ENCODE data around the gene TSPAN17. TPM values are rescaled to one million over a fixed set of nuclear protein-coding genes. Genes with fewer than 3 reads are reported as not detected.

TSPAN17 gene
- total RNA-seq, 2 donors from 2014 or later = 17.6 to 38.1 TPM

- TF ChIP-seq POLR2AphosphoS5 (IDR thresholded peaks at IDR 0.05) = no peak
- TF ChIP-seq CTCF (IDR thresholded peaks at IDR 0.05) = no peak
- no peak for TF ChIP-seq POLR2A (IDR thresholded peaks at IDR 0.05)
- intact Hi-C loops (cut with DNase I) = no loop called here
- H3K4me1 ChIP-seq (replicated peaks) = peaks cover 4% of the 10 kb centered on the region
- no peak for DNase-seq (ENCODE audit: low spot score)
- H3K27ac ChIP-seq = no peak overlapping the region
- no peaks in the 10 kb centered on the region for H3K9me3 ChIP-seq
- no peaks in the 10 kb centered on the region for H3K36me3 ChIP-seq
- H3K4me3 ChIP-seq = no peak overlapping the region
- 86% methylated on average over 14 of the region's 17 CpGs for WGBS
- no peaks in the 10 kb centered on the region for H3K27me3 ChIP-seq (replicated peaks; ENCODE audit: insufficient read depth)
Measured at GRCh38 chr5:176651472-176651980, 4.2 kb downstream of the TSPAN17 start.

DNA sequence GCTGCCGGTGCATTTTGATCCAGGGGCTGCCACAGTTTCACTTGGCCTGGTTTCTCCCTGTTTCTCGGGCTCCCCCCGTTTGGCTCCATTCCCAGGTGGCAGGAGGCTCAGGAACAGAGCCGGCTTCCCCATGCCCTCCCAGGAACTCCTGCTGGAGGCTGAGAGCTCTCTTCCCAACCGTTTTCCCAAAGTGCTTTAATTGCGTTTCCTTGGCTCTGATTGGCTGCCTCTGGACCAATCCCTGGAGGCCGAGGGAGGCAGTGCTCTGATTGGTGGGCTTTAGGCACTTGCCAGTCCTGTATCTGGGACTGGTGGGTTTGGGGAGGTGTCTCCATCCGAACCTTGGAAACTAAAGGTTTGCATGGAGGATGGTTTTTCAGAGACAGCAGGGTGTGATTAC lies 4.9 kb downstream of the TSPAN17 start:
- DNase-seq (ENCODE audit: low spot score) = no peak
- 62% methylated on average over 8 of the region's 8 CpGs for WGBS
- intact Hi-C loops (cut with DNase I) = no loop called here
- H3K4me3 ChIP-seq = no peak overlapping the region
- peaks cover 0 to 4% of the 10 kb centered on the region in 2 donors for H3K36me3 ChIP-seq
- peaks cover 4% of the 10 kb centered on the region for H3K4me1 ChIP-seq (replicated peaks)
- H3K27ac ChIP-seq = no peak overlapping the region
- TF ChIP-seq POLR2A (IDR thresholded peaks at IDR 0.05) (no peak), POLR2AphosphoS5 (IDR thresholded peaks at IDR 0.05) (no peak), CTCF (IDR thresholded peaks at IDR 0.05) (no peak)
- H3K9me3 ChIP-seq = no peaks in the 10 kb centered on the region
- no peaks in the 10 kb centered on the region for H3K27me3 ChIP-seq (replicated peaks; ENCODE audit: insufficient read depth)

DNA sequence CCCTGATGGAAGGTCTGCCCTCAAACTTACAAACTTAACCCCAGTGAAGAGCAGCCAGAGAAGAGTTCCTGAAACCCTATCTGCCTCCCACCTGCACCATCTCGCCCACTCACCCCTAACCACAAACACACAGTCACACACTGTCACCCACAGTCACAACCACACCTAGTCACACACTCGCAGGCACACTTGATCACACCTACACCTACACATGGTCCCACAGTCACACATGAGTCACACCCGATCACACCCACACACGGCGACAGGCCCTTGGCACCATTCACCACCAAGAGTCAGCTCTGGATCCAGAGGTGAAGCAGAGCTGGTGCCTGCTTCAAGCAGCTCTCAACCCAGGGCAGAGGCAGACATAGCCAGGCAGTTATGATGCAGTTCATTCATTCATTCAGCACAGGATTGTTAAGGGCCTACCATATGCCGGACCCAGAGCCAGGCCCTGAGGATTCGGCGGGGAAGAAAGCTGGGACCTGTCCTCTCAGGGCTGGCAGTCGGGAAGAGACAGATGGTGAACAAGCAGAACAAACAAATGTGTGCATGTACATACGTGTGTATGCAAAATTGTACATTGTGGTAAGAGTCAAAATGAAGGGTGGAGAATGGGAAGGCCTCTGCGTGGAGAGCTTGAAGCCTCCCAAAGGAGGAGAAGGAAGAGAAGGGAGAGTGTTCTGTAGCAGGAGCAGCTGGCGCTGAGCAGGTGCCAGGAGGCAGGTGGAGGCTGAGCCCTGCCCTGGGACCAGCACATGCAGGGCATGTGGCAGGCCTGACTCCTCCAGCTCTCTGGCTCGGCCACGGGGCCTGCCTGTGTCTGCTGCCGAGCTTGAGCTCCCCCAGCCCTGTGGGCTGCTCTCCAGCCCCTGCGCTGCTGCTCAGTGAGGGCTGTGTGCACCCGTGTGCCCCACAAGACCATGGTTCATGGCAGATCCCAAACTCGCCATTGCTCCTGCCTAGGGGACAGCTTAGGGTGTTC lies 6.4 kb downstream of the TSPAN17 start:
- WGBS = 77% methylated on average over 18 of the region's 18 CpGs
- peaks cover 0 to 4% of the 10 kb centered on the region in 2 donors for H3K36me3 ChIP-seq
- intact Hi-C loops (cut with DNase I) = no loop called here
- DNase-seq (ENCODE audit: low spot score) = no peak
- H3K27ac ChIP-seq = no peak overlapping the region
- H3K4me3 ChIP-seq = no peak overlapping the region
- TF ChIP-seq POLR2A (IDR thresholded peaks at IDR 0.05) (no peak), POLR2AphosphoS5 (IDR thresholded peaks at IDR 0.05) (no peak), CTCF (IDR thresholded peaks at IDR 0.05) (no peak)
- H3K4me1 ChIP-seq (replicated peaks) = no peaks in the 10 kb centered on the region
- H3K9me3 ChIP-seq = no peaks in the 10 kb centered on the region
- H3K27me3 ChIP-seq (replicated peaks; ENCODE audit: insufficient read depth) = no peaks in the 10 kb centered on the region

- peaks cover 0 to 4% of the 10 kb centered on the region in 2 donors for H3K36me3 ChIP-seq
- 96% methylated on average over 14 of the region's 14 CpGs for WGBS
Measured at GRCh38 chr5:176654856-176655255, 7.6 kb downstream of the TSPAN17 start.

More at GRCh38 chr5:176654856-176655255, 7.6 kb downstream of the TSPAN17 start:
- Histone ChIP-seq H3K4me1 (replicated peaks) (no peaks in the 10 kb centered on the region), H3K9me3 (no peaks in the 10 kb centered on the region), H3K4me3 (no peak overlapping the region), H3K27ac (no peak overlapping the region), H3K27me3 (replicated peaks; ENCODE audit: insufficient read depth) (no peaks in the 10 kb centered on the region)
- no peak for DNase-seq (ENCODE audit: low spot score)
- intact Hi-C loops (cut with DNase I) = loop anchor here (5.0 kb wide), 2 partner anchors 302 to 457 kb away; no protein-coding TSS in a partner anchor
- TF ChIP-seq CTCF (IDR thresholded peaks at IDR 0.05) (no peak), POLR2A (IDR thresholded peaks at IDR 0.05) (no peak), POLR2AphosphoS5 (IDR thresholded peaks at IDR 0.05) (no peak)
